Measurements from ENCODE around the gene LRMDA.

GRCh38 chr10:75599875-75600648 lies 168.6 kb downstream of the LRMDA start:
- TF ChIP-seq CTCF (IDR thresholded peaks at IDR 0.05), result no peak
- no peak for TF ChIP-seq EZH2 (IDR thresholded peaks at IDR 0.05)
- TF ChIP-seq EZH2phosphoT487 (IDR thresholded peaks at IDR 0.05), result no peak

Measured in neural progenitor cell (in vitro differentiated cells).